ENCODE data around the gene DRC7.

DRC7 gene

GRCh38 chr16:57692636-57693035, 2.0 kb upstream of the DRC7 start:
- DNase-seq (ENCODE audit: extremely low spot score): no peak
- TF ChIP-seq SUZ12 (IDR thresholded peaks at IDR 0.05): no peak
- no peak for TF ChIP-seq ELF4 (IDR thresholded peaks at IDR 0.05)
- TF ChIP-seq ZNF384 (IDR thresholded peaks at IDR 0.05): no peak
- no peak for TF ChIP-seq CTBP1 (IDR thresholded peaks at IDR 0.05; ENCODE audit: borderline replicate concordance)
- no peak for TF ChIP-seq LEF1 (IDR thresholded peaks at IDR 0.05; ENCODE audit: borderline replicate concordance)
- ChIA-PET POLR2A (no interaction called here), CTCF (no interaction called here)

GRCh38 chr16:57693550-57693949, 1.1 kb upstream of the DRC7 start:
- ChIA-PET POLR2A (no interaction called here), CTCF (no interaction called here)
- DNase-seq (ENCODE audit: extremely low spot score): no peak
- TF ChIP-seq SUZ12 (IDR thresholded peaks at IDR 0.05): no peak
- no peak for TF ChIP-seq L3MBTL2 (conservative IDR thresholded peaks at IDR 0.05)
- no peak for TF ChIP-seq HDGF (IDR thresholded peaks at IDR 0.05; ENCODE audit: borderline replicate concordance)
- no peak for TF ChIP-seq FOXA1 (IDR thresholded peaks at IDR 0.05)
- no peak for TF ChIP-seq TARDBP (IDR thresholded peaks at IDR 0.05)
- TF ChIP-seq SP1 (IDR thresholded peaks at IDR 0.05): no peak
- TF ChIP-seq FOXK2 (IDR thresholded peaks at IDR 0.05): no peak
- no peak for TF ChIP-seq ELF4 (IDR thresholded peaks at IDR 0.05)
- TF ChIP-seq PKNOX1 (IDR thresholded peaks at IDR 0.05): no peak
- TF ChIP-seq FOXM1 (IDR thresholded peaks at IDR 0.05; ENCODE audit: borderline replicate concordance): no peak
- TF ChIP-seq ZNF384 (IDR thresholded peaks at IDR 0.05): no peak
- TF ChIP-seq CTBP1 (IDR thresholded peaks at IDR 0.05; ENCODE audit: borderline replicate concordance): no peak
- no peak for TF ChIP-seq BHLHE40 (IDR thresholded peaks at IDR 0.05; ENCODE audit: borderline replicate concordance)
- no peak for TF ChIP-seq LEF1 (IDR thresholded peaks at IDR 0.05; ENCODE audit: borderline replicate concordance)
- no peak for TF ChIP-seq NFRKB (IDR thresholded peaks at IDR 0.05)
- TF ChIP-seq ARNT (IDR thresholded peaks at IDR 0.05): no peak

GRCh38 chr16:57694231-57694724, 328 bp upstream of the DRC7 start:
- CTCF ChIA-PET: no interaction called here
- no peak for DNase-seq (ENCODE audit: extremely low spot score)
- POLR2A ChIA-PET: no interaction called here
- no peak for TF ChIP-seq PKNOX1 (IDR thresholded peaks at IDR 0.05)
- TF ChIP-seq ARNT (IDR thresholded peaks at IDR 0.05): no peak
- no peak for TF ChIP-seq NFRKB (IDR thresholded peaks at IDR 0.05)
- TF ChIP-seq FOXK2 (IDR thresholded peaks at IDR 0.05): no peak
- TF ChIP-seq FOXM1 (IDR thresholded peaks at IDR 0.05; ENCODE audit: borderline replicate concordance): no peak
- no peak for TF ChIP-seq SUZ12 (IDR thresholded peaks at IDR 0.05)
- TF ChIP-seq LEF1 (IDR thresholded peaks at IDR 0.05; ENCODE audit: borderline replicate concordance): no peak
- no peak for TF ChIP-seq BHLHE40 (IDR thresholded peaks at IDR 0.05; ENCODE audit: borderline replicate concordance)

- DNase-seq (ENCODE audit: extremely low spot score): no peak
- ChIA-PET POLR2A (no interaction called here), CTCF (no interaction called here)
- TF ChIP-seq ARNT (IDR thresholded peaks at IDR 0.05) (no peak), ZNF384 (IDR thresholded peaks at IDR 0.05) (no peak), CTBP1 (IDR thresholded peaks at IDR 0.05; ENCODE audit: borderline replicate concordance) (no peak), ELF4 (IDR thresholded peaks at IDR 0.05) (no peak), FOXA1 (IDR thresholded peaks at IDR 0.05) (no peak), NFRKB (IDR thresholded peaks at IDR 0.05) (no peak), TARDBP (IDR thresholded peaks at IDR 0.05) (no peak), FOXK2 (IDR thresholded peaks at IDR 0.05) (no peak), BHLHE40 (IDR thresholded peaks at IDR 0.05; ENCODE audit: borderline replicate concordance) (no peak), L3MBTL2 (conservative IDR thresholded peaks at IDR 0.05) (no peak), SP1 (IDR thresholded peaks at IDR 0.05) (no peak), FOXM1 (IDR thresholded peaks at IDR 0.05; ENCODE audit: borderline replicate concordance) (no peak), HDGF (IDR thresholded peaks at IDR 0.05; ENCODE audit: borderline replicate concordance) (no peak), SUZ12 (IDR thresholded peaks at IDR 0.05) (no peak), PKNOX1 (IDR thresholded peaks at IDR 0.05) (no peak)
Measured at GRCh38 chr16:57695680-57696069, 1.1 kb downstream of the DRC7 start.

- CTCF ChIA-PET: no interaction called here
- TF ChIP-seq NFRKB (IDR thresholded peaks at IDR 0.05) (no peak), PKNOX1 (IDR thresholded peaks at IDR 0.05) (no peak), SUZ12 (IDR thresholded peaks at IDR 0.05) (no peak)
- POLR2A ChIA-PET: no interaction called here
- DNase-seq (ENCODE audit: extremely low spot score): no peak
Measured at GRCh38 chr16:57696240-57696639, 1.6 kb downstream of the DRC7 start.

- DNase-seq (ENCODE audit: extremely low spot score): no peak
- ChIA-PET POLR2A (no interaction called here), CTCF (no interaction called here)
- TF ChIP-seq L3MBTL2 (conservative IDR thresholded peaks at IDR 0.05): no peak
- TF ChIP-seq TARDBP (IDR thresholded peaks at IDR 0.05): no peak
- no peak for TF ChIP-seq ARNT (IDR thresholded peaks at IDR 0.05)
- TF ChIP-seq LEF1 (IDR thresholded peaks at IDR 0.05; ENCODE audit: borderline replicate concordance): no peak
- no peak for TF ChIP-seq PKNOX1 (IDR thresholded peaks at IDR 0.05)
- TF ChIP-seq FOXM1 (IDR thresholded peaks at IDR 0.05; ENCODE audit: borderline replicate concordance): no peak
- no peak for TF ChIP-seq NFRKB (IDR thresholded peaks at IDR 0.05)
Measured at GRCh38 chr16:57697896-57698537, 3.4 kb downstream of the DRC7 start.
